ENCODE results near the gene MSI2.

The MSI2 gene

DNA sequence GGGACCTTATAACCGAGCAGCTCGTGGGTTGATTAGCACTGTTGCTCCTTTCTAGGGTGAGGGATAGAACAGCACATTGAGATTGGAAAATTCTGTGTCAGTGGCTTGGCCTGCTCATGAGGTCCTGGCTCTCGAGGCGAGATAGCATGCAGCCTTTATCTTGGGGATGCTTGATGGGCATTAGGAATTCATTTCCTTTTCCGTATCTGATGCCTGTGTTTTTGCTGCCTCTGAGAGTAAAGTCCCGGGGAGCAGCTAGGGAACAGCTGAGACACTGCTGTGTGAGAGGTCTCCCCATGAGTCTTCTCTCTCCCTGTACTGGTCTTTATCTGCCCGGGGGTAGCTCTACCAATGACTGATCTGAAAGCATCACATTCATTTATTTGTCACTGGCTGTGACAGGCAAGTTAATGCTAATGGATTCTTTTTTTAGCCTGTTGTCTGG, 14.5 kb downstream of the MSI2 start:
- no peak for DNase-seq (ENCODE audit: low spot score)
- POLR2A ChIA-PET (ENCODE audit: low non-redundant PET), result no interaction called here

GRCh38 chr17:57271821-57272220, 15.5 kb downstream of the MSI2 start:
- TF ChIP-seq, protein P1, sequence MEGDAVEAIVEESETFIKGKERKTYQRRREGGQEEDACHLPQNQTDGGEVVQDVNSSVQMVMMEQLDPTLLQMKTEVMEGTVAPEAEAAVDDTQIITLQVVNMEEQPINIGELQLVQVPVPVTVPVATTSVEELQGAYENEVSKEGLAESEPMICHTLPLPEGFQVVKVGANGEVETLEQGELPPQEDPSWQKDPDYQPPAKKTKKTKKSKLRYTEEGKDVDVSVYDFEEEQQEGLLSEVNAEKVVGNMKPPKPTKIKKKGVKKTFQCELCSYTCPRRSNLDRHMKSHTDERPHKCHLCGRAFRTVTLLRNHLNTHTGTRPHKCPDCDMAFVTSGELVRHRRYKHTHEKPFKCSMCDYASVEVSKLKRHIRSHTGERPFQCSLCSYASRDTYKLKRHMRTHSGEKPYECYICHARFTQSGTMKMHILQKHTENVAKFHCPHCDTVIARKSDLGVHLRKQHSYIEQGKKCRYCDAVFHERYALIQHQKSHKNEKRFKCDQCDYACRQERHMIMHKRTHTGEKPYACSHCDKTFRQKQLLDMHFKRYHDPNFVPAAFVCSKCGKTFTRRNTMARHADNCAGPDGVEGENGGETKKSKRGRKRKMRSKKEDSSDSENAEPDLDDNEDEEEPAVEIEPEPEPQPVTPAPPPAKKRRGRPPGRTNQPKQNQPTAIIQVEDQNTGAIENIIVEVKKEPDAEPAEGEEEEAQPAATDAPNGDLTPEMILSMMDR (conservative IDR thresholded peaks at IDR 0.05; ENCODE audit: low read depth), result no peak
- DNase-seq (ENCODE audit: low spot score), result no peak
- no peak overlapping the region for H3K27ac ChIP-seq
- CTCF ChIA-PET, result interaction anchor here (0.6 kb wide), 1 partner anchor 116 kb away, joined by 3 read pairs; no protein-coding TSS in a partner anchor
- POLR2A ChIA-PET (ENCODE audit: low non-redundant PET), result interaction anchor here (0.7 kb wide), 1 partner anchor 1700 kb away, joined by 4 read pairs; no protein-coding TSS in a partner anchor

More for the DNA sequence above, 14.5 kb downstream of the MSI2 start:
- CTCF ChIA-PET, result interaction anchor here (0.9 kb wide), 1 partner anchor 28 kb away, joined by 3 read pairs; no protein-coding TSS in a partner anchor
- H3K27ac ChIP-seq, result no peak overlapping the region
- TF ChIP-seq, protein P1 (conservative IDR thresholded peaks at IDR 0.05; ENCODE audit: low read depth), result no peak

GRCh38 chr17:57273490-57273889, 17.2 kb downstream of the MSI2 start:
- TF ChIP-seq, protein P1 (conservative IDR thresholded peaks at IDR 0.05; ENCODE audit: low read depth), result no peak
- ChIA-PET POLR2A (ENCODE audit: low non-redundant PET) (no interaction called here), CTCF (interaction anchor here (0.6 kb wide), 1 partner anchor 8 kb away, joined by 3 read pairs; no protein-coding TSS in a partner anchor)
- H3K27ac ChIP-seq, result no peak overlapping the region
- DNase-seq (ENCODE audit: low spot score), result no peak

DNA sequence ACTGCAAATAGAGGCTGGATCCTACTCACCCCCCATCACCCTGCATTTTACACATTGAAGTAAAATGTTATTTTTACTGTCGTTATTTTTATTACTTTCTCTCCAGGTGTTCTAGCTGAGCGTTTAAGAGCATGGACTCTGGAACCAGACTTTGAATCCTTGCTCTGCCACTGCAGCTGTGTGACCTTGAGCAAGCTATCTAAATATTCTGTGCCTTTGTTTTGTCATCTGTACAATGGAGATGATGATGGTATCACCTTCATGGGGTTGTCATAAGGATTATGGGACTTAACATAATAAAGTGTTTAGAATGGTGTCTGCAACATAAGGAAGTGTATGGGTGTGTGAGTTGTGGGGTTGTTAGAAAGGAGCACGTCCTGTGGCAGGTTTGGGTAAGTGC, 17.8 kb downstream of the MSI2 start:
- TF ChIP-seq, protein P1 (conservative IDR thresholded peaks at IDR 0.05; ENCODE audit: low read depth), result no peak
- ChIA-PET POLR2A (ENCODE audit: low non-redundant PET) (no interaction called here), CTCF (no interaction called here)
- H3K27ac ChIP-seq, result no peak overlapping the region
- no peak for DNase-seq (ENCODE audit: low spot score)

DNA sequence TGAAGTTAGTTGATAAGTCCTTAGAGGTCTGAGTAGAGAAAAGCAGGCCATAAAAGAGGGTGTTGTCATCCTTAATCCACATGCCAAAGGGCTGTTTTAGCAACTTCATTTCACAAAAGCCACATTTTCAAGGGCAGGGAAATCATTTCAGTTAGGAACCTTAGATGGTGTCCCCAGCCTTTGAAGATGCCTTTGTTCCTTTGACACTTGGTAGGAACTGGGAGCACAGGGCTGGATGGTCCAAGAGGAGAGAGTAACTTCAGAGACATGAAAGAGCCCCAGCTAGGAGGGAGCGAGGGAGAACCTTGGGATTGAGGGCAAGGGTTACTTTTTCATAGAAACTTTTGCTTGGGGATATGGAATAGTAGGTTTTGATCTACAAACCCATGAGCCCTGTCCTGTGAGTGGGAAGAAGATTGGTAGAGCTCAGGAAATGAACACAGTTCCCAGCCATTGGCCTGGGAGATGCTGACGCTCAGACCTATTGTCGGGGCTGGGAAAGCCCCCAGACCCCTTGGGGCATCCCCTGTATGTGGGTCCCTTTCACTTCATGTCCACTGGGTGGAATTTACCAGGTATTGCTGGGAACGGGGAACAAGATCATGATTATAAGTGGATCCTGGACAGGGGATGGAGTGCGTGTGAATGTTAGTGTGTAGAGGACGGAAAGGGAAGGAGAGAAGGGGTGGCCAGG, 18.9 kb downstream of the MSI2 start:
- DNase-seq (ENCODE audit: low spot score), result no peak
- CTCF ChIA-PET, result no interaction called here
- no peak overlapping the region for H3K27ac ChIP-seq
- POLR2A ChIA-PET (ENCODE audit: low non-redundant PET), result no interaction called here
- TF ChIP-seq, protein P1 (conservative IDR thresholded peaks at IDR 0.05; ENCODE audit: low read depth), result no peak

GRCh38 chr17:57276621-57277020, 20.3 kb downstream of the MSI2 start:
- POLR2A ChIA-PET (ENCODE audit: low non-redundant PET), result interaction anchor here (0.7 kb wide), 1 partner anchor 40 kb away, joined by 8 read pairs; no protein-coding TSS in a partner anchor
- TF ChIP-seq, protein P1 (conservative IDR thresholded peaks at IDR 0.05; ENCODE audit: low read depth), result no peak
- H3K27ac ChIP-seq, result no peak overlapping the region
- no peak for DNase-seq (ENCODE audit: low spot score)
- CTCF ChIA-PET, result no interaction called here
